Tibial nerve (tissue), 4 donors: ENCODE measurements around the gene PRKAG2.

Source experiments
- CTCF ChIP-seq, 5 experiments: fragments of 200-600 bp in 3 of 5; fragments of 450-650 bp in 2 of 5; sonication (generic) in 3 of 5; IDR thresholded peaks; one replicate each; pipeline ENCODE4 v1.5.1; 2016 to 2019; ENCODE audit warnings: antibody characterized with exemption in 5 of 5, mild to moderate bottlenecking in 3 of 5, moderate library complexity in 2 of 5
- EP300 ChIP-seq, 2 donors: sonication (generic); formaldehyde crosslinking; IDR thresholded peaks; one replicate each; pipeline ENCODE4 v1.6.1; 2017; ENCODE audit warnings: antibody characterized with exemption in 2 of 2, mild to moderate bottlenecking in 1 of 2
- POLR2A ChIP-seq, 2 donors: fragments of 450-650 bp; IDR thresholded peaks; one replicate each; pipeline ENCODE4 v1.6.1; 2017; ENCODE audit warnings: antibody characterized with exemption in 2 of 2, mild to moderate bottlenecking in 2 of 2, moderate library complexity in 2 of 2

GRCh38 chr7:151773797-151774196, 103.1 kb downstream of the PRKAG2 start:
- TF ChIP-seq CTCF (IDR thresholded peaks at IDR 0.05) (no peak), EP300 (IDR thresholded peaks at IDR 0.05) (no peak), POLR2A (IDR thresholded peaks at IDR 0.05) (no peak)
